Stromal cell of bone marrow (primary cell): ENCODE data around the gene SH3RF2.
"Not testable (repeated sequence)": the region's sequence is repeated elsewhere in the genome, so short reads cannot be mapped to it uniquely, and the experiment has no call there.

Experiments used
- DNase-seq: peaks from one replicate; pipeline ENCODE4 v3.0.0-alpha.2; 2012; ENCODE audit warnings: low read depth

The SH3RF2 gene, protein sequence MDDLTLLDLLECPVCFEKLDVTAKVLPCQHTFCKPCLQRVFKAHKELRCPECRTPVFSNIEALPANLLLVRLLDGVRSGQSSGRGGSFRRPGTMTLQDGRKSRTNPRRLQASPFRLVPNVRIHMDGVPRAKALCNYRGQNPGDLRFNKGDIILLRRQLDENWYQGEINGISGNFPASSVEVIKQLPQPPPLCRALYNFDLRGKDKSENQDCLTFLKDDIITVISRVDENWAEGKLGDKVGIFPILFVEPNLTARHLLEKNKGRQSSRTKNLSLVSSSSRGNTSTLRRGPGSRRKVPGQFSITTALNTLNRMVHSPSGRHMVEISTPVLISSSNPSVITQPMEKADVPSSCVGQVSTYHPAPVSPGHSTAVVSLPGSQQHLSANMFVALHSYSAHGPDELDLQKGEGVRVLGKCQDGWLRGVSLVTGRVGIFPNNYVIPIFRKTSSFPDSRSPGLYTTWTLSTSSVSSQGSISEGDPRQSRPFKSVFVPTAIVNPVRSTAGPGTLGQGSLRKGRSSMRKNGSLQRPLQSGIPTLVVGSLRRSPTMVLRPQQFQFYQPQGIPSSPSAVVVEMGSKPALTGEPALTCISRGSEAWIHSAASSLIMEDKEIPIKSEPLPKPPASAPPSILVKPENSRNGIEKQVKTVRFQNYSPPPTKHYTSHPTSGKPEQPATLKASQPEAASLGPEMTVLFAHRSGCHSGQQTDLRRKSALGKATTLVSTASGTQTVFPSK

DNA sequence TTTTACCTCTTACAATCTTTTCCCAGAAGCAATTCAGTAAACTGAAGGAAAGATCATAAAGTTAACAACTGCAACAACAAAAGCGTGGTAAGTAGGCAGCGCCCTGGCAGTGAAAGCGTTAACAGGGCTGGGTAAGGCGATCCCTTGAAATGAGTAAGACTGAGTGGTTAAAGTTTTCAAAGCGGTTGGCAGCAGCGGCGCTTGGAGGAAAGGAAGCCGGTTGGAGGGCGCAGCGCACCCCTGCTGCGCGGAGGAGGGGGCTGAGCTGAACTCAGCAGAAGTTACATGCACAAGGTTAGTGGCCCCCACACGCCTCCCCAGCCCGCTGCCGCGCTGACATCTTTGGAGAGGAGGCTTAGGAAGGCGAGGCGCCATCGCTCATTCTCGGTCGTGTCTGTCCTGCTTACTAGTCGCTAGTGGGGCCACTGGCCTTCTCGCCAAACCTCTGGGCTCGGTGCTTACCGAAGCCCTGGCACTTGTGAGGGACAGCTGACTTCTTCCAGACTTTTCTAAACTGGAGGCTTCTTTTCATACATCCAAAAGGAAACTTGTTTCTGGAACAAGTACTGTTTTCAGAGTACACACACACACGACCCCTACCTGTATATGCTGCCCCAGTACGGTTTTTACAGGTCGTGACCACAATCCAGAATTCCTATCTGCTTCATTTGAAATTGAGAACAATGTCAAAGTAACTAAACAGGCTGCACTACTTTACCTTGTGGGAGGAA, at the start of gene SH3RF2:
Gene SH3RF2 (plus strand): TSS at position 178 of the 731 bp plus-strand sequence. CDS start 1,351 bp downstream, outside the sequence.
- peak; percentile 65 for DNase-seq

DNA sequence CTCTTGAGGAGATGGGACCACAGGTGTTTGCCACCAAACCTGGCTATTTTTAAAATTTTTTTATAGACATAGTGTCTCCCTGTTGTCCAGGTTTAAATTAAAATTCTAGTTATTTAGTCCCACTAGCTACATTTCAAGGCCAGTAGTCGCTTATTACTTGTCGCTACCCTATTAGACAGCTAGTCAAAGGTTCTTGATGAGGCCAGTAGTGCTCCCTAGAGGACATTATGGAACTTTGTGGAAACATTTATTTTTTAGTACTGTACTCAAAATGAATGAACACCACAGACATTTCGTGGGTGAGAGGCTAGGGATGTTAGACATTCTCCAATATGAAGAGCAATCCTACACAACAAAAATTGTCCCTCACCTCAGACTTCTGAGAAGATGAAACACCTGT, 49.2 kb upstream of the SH3RF2 start:
- DNase-seq: no peak

DNA sequence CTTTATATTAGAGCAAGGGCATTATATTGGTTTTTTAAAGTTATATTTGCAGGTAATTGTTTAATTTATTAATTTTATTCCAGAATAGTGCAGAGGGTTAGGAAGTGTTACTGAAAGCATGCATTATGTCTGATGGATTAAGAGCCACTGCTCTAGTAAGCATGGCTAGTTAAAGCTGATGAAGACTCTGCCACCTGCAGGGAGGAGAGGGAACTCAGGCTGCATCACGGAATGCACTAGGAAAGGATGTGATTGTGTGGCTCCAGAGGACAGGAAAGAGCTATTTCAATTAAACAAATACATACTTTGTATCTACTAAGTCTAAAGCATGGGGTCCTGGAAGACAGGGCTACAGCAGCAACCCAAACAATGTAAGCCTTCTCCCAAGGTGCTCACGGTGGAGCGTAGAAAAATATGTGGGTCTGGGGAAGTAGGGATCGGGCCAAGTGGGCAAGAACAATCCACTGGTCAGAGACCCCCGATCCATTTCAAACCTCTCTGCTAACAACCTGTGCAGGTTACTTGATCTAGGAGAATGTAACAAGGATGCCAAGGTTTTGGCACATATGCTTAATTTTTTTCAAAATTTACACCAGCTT, 48.3 kb upstream of the SH3RF2 start:
- DNase-seq: peak; percentile 36

DNA sequence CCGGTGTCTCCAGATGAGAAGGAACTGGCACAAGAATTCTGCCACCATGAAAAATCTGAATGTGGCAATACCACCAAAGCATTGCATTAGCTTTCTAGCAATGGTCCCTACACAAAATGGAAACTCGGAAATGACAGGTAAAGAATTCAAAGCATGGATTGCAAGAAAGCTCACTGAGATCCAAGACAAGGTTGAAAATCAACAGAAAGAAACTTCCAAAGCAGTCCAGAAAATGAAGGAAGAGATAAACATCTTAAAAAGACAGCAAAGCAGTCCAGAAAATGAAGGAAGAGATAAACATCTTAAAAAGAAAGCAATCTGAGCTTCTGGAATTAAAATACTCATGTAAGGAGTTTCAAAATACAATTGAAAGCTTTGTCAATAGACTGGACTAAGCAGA, 46.8 kb upstream of the SH3RF2 start:
- no peak for DNase-seq

DNA sequence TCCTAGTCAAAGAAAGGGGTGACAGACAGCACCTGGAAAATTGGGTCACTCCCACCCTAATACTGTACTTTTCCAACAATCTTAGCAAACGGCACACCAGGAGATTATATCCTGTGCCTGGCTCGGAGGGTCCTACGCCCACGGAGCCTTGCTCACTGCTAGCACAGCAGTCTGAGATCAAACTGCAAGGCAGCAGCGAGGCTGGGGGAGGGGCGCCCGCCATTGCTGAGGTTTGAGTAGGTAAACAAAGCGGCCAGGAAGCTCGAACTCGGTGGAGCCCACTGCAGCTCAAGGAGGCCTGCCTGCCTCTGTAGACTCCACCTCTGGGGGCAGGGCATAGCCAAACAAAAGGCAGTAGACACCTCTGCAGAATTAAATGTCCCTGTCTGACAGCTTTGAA, 45.0 kb upstream of the SH3RF2 start:
- DNase-seq: not testable (repeated sequence)

DNA sequence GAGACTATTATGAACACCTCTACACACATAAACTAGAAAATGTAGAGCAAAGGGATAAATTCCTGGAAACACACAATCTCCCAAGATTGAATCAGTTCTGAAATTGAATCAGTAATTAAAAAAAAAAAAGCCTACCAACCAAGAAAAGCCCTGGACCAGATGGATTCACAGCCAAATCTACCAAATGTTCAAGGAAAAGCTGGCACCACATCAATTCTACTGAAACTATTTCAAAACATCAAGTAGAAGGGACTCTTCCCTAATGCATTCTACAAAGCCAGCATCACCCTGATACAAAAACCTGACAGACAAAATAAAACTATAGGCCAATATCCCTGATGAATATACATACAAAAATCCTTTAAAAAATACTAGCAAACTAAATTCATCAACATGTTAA, 38.2 kb upstream of the SH3RF2 start:
- no peak for DNase-seq

DNA sequence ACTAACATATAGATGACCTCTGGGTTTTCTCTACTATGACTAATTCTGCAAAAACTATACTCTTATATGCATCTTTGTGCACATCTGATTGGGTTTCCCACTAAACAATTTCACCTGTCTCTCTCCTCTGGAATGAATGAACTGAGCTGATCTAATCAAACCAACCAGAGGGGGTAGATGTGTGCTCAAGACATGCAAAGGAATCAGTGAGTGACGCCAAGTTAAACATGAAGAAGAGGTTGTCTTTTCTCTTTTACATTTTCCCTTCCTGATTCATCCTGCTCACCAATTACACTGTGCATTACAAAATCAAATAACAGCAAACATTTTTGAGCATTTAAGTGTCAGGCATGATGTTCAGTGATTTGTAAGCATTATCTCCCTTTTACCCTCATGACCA, 34.0 kb upstream of the SH3RF2 start:
- DNase-seq: no peak

DNA sequence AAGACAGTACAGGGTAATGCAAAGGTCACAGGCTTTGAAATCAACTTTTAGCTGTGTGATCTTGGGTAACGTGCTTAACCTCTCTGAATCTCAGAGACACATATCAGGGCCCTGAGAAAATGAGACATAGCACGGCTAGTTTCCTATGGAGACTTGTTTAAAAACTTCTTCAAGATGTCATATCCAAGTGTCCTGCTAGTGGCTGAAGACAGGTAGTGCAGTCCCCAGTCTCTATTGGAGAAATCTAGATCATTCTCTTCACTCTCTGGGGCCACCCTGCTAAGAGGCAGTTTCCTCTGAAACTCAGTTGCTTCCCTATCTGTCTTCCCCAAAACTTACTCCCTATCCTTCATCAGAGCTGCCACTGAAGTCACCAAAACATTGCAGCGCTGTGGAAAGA, 33.3 kb upstream of the SH3RF2 start:
- no peak for DNase-seq

DNA sequence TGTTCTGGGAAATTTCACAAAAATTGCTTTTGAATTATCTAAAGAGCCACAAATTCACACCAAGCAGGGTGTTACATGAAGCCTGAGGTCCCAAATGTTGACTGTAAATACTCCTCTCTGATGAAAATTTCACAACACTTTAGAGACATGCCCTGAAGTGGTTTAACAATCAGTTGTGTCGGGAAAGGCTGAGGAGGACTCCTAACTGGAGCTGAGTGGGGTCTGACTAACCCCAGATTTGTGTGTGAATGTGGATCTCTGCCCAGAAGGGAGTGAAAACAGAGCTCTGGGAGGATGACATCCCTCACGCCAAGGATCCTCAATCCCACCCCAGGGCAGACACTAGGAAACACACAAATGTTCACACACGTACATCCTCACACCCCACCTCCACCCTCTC, 32.5 kb upstream of the SH3RF2 start:
- DNase-seq: peak; percentile 45

DNA sequence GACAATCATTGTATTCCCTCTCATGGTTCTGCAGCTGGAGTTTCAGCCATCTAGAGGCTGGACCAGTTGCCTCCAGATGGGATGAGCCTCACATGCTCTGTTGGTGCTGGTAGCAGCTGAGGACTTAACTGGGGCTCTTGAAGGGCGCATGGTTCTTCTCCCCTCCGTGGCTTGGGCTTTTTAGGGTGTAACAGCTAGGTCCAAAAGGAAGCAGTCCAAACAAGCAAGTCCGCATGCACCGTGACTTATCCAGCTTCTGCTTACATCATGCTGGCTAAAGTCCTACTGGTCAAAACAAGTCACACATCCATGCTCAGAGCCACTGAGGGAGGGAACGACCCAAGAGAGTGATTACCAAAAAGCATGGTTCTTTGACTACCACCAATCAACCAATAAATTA, 31.6 kb upstream of the SH3RF2 start:
- DNase-seq: no peak

DNA sequence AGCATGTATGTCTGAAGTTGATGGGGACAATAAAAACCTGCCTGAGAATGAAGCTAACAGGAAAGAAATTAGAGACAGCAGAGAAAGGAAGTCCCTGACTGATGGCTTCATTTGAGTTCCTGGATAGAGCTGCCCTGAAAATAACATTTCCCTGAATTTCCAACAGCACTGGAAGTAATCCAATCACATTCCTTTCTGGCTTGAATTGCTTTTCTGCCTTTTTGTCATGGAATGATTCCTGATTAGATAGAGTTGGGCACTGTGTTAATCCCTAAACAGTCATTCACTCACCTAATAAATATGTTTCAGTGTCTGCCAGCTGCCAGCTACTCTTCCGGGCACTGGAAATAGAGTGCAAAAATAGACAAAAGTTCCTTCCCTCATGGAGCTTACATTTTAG, 30.0 kb upstream of the SH3RF2 start:
- no peak for DNase-seq

DNA sequence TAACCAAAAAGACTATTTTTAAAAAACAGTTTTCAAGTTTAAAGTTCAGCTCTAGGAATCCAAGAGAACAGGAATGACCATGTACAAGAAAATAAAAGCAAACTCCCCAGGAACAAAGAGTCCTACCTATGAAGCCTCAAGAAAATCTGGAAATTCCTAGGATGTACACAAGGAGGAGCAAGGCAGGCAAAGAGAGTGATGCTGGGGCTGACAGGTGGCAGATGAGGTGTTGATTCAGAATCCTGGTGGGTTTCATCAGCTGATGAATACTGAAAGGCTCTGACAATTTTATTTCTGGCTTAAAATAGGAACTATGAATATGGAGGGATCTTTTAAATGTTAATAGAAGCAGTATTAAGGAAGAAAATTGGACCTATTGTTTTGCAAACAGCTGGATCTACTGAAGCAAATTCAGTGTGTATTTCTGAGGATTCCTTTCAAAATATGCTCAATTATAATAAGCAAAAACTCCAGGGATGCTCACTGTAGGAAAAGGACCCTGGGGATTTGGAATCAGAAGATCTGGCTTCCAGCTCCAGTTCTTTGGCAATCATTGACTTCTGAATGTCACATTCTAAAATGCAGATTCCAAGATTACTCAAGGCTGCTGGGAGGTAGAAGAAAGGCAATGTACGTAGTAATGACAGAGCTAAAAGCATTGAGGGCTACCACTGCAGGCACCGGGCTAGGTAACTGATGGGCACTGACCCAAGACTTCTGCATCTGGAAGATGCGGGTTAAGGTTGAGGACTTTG, 28.0 kb upstream of the SH3RF2 start:
- DNase-seq: no peak

DNA sequence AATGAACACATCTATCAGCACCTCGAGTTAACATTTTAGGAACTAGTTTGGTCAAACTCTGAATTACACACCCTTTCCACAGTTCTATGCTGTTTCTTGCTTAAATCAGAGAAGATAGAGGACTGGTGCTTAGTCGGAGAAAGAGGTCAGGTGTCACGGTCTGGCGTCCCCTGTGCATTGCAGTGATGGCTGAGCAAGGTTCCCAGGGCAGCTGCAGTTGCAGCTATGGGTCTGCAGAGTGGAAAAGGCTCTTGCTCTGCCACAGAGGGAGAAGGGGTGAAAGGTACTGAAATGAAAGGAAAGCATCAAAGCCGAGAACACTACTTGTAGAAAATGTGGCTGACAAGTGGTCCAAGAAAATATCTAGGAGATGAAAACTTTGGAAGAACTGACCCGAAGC, 25.2 kb upstream of the SH3RF2 start:
- DNase-seq: no peak

DNA sequence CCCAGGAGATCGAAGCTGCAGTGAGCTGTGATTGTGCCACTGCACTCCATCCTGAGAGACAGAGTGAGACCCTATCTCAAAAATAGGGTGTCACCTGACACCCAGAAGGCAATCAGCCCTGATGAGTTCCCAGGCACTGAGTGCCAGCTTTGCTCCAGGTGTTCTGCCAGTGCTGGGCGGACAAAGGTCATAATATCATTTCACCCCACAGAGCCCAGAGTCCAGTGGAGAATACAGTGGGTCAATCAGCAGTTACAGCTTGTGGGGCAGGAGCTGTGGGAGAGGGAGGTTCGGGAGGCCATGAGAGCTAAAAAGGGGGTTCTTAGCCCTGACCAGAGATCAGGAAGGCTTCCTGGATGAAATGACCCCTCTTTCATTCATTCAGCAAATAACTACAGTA, 24.4 kb upstream of the SH3RF2 start:
- DNase-seq: no peak

DNA sequence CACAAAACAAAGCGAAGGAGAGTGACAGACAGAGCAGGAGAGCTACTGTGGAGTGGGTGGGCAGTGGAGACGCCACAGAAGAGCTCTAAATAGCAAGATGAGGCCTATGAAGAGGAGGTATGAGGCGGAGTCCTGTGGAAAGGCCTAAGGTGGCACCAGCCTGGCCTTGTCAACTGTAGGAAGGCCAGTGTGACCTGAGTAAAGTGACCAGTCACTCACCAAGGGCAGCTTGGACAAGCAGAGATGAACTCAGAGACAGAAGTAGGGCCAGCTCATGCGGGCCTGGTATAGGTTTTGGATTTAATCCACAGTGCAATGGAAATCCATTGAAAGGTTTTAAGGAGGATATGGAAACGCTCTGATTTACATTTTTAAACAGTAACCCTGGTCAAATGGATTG, 23.8 kb upstream of the SH3RF2 start:
- no peak for DNase-seq

DNA sequence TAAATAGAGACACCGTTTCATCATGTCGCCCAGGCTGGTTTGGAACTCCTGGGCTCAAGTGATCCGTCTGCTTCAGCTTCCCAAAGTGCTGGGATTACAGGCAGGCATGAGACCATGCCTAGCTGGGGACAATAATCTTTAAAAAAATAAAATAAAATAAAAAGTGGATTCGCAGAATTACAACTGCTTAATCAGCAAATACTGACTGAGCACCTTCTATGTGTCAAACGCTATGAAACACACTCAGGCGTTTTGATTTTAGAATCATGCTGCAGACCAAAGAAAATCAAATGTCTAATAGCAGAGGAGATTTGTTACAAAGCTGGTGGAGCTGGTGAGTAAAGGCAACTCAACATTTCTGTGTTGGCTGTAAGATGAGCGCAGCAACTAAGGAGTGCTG, 22.7 kb upstream of the SH3RF2 start:
- DNase-seq: no peak

DNA sequence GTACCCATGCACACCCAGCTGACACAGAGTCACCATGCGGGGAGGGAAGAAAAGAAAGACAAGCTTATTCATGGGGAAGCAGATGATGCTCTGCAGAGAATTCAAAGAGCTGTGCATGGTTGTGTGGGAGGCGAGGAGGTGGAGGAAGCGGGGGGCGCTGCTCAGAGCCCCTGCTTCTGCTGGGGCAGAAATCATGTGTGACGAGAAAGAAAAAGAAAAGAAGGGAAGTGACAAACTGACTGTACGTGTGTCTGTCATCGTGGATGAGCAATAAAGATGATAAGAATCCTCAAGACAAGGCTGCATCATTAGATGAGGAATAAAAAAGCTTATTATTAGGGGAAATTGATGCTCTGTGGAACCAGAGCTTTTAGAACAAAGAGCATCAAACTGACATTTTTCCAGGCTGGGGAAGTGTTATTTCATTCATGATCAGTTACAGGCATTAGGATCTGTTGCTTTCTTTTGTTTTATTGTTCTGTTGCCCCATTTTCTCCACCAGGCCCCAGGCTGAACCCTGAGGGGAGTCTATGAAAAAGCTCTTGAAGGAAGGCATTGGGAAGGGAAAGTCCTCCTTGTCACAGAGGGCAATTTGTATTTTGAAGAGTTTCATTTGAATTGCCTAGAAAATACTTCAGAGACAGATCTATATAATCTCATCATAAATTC, 20.3 kb upstream of the SH3RF2 start:
- no peak for DNase-seq

DNA sequence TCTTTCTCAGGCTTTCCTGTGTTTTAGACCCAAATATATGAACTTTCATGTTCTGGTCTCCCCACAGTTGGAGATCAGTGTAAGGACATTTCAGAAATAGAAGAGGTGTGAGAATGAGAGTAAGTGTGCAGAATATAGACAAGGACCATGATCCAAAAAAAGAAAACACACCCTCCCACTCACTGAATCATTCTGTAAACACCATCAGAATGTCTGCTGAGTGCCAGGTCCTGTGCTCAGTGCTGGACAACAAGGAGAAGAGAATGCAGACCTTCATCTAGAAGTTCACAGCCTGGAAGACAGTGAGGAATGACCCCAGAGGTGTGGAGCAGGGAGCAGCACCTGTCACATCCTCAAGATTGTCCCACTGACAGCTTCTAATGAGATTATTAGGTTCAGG, 19.1 kb upstream of the SH3RF2 start:
- no peak for DNase-seq

DNA sequence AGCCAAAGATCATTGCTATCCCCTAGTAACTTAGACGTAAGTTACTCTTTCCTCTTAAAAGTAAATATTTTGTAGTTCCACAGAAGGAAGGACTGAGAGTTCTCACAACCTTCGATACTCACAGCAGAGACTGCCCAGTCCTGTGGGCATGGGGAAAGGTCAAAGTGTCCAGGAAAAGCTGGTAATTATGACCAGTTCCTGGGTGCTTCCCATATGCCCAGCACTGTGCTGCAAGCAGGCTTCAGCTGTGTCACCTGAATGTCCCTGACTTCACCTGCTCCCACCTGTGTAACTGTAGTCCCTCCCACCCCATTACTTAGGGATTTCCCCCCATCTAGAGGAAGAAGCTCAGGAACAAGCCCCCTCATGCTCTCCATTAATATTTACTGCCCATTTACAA, 18.0 kb upstream of the SH3RF2 start:
- DNase-seq: no peak

DNA sequence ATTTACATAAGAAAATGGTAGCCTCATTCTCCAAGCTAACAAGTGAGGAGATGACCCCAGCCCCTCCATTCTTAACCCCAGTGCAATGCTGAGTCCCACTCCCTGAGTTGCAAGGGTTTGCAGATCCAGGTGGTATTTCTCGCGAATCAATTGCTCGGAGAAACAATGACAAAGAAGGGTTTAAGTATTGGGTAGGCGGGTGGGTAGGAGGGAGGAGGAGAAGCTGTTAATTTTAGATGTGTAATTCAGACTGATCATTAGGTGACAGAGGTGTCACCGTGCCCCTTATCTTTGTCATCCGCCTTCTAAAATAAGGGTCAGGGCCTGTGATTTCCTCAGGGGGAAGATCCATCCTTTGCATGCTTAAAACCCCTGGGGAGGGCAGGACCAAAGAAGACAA, 17.0 kb upstream of the SH3RF2 start:
- DNase-seq: no peak

DNA sequence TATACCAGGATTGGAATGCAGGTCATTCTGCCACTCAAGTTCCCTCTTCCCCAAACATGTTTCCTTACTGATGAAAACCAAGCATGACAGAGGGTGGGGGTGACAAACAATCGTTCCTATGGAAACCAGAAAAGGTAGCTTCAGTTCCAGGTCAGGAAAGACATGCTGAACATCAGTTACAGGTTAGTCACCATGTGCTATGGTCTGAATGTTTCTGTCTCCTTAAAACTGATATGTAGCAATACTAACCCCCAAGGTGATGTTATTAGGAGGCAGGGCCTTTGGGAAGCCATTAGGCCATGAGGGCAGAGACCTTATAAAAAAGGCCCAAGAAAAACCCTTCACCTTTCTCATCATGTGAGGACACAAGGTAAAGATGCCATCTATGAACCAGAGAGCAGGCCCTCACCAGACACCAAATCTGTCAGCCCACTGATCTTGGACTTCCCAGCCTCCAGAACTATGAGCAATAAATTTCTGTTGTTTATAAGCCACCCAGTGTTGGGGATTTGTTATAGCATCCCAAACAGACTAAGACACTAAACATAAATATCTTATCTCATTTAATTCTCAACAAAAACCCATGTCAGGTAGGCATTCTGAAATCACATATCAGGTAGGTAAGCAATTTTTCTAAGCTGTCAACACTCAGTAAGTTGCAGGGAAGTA, 15.7 kb upstream of the SH3RF2 start:
- no peak for DNase-seq
